ENCODE data around the gene TMEM14C.

- TF ChIP-seq, protein P1, sequence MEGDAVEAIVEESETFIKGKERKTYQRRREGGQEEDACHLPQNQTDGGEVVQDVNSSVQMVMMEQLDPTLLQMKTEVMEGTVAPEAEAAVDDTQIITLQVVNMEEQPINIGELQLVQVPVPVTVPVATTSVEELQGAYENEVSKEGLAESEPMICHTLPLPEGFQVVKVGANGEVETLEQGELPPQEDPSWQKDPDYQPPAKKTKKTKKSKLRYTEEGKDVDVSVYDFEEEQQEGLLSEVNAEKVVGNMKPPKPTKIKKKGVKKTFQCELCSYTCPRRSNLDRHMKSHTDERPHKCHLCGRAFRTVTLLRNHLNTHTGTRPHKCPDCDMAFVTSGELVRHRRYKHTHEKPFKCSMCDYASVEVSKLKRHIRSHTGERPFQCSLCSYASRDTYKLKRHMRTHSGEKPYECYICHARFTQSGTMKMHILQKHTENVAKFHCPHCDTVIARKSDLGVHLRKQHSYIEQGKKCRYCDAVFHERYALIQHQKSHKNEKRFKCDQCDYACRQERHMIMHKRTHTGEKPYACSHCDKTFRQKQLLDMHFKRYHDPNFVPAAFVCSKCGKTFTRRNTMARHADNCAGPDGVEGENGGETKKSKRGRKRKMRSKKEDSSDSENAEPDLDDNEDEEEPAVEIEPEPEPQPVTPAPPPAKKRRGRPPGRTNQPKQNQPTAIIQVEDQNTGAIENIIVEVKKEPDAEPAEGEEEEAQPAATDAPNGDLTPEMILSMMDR (conservative IDR thresholded peaks at IDR 0.05; ENCODE audit: low read depth in 2 of 2), result no peak
- TF ChIP-seq POLR2AphosphoS5 (IDR thresholded peaks at IDR 0.05; ENCODE audit: low read depth), result no peak
- TF ChIP-seq EZH2 (IDR thresholded peaks at IDR 0.05; ENCODE audit: low read depth, unreplicated experiment), result no peak
- TF ChIP-seq, protein P2, sequence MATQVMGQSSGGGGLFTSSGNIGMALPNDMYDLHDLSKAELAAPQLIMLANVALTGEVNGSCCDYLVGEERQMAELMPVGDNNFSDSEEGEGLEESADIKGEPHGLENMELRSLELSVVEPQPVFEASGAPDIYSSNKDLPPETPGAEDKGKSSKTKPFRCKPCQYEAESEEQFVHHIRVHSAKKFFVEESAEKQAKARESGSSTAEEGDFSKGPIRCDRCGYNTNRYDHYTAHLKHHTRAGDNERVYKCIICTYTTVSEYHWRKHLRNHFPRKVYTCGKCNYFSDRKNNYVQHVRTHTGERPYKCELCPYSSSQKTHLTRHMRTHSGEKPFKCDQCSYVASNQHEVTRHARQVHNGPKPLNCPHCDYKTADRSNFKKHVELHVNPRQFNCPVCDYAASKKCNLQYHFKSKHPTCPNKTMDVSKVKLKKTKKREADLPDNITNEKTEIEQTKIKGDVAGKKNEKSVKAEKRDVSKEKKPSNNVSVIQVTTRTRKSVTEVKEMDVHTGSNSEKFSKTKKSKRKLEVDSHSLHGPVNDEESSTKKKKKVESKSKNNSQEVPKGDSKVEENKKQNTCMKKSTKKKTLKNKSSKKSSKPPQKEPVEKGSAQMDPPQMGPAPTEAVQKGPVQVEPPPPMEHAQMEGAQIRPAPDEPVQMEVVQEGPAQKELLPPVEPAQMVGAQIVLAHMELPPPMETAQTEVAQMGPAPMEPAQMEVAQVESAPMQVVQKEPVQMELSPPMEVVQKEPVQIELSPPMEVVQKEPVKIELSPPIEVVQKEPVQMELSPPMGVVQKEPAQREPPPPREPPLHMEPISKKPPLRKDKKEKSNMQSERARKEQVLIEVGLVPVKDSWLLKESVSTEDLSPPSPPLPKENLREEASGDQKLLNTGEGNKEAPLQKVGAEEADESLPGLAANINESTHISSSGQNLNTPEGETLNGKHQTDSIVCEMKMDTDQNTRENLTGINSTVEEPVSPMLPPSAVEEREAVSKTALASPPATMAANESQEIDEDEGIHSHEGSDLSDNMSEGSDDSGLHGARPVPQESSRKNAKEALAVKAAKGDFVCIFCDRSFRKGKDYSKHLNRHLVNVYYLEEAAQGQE (IDR thresholded peaks at IDR 0.05; ENCODE audit: unreplicated experiment), result no peak
- TF ChIP-seq CREB1 (CRISPR knock-in tag; IDR thresholded peaks at IDR 0.05; ENCODE audit: low read depth), result no peak
- TF ChIP-seq NANOG (IDR thresholded peaks at IDR 0.05; ENCODE audit: borderline replicate concordance), result no peak
Measured at GRCh38 chr6:10736731-10737130, 13.9 kb downstream of the TMEM14C start.

Data from GM23338 (cell line).